Heart right ventricle (tissue), 16 donors: ENCODE measurements around the gene ZNF462. TPM values are rescaled to one million over a fixed set of nuclear protein-coding genes. Genes with fewer than 3 reads are reported as not detected.

ENCODE experiments used
- ATAC-seq, 8 donors: fragments of 200-7000 bp; cut with Tn5 transposase; one replicate each; pipeline ENCODE4 v1.9.1; 2020; ENCODE audit warnings: mild to moderate bottlenecking in 8 of 8, moderate library complexity in 8 of 8, moderate number of reproducible peaks in 1 of 8
- DNase-seq, 2 donors: peaks; one replicate each; pipeline ENCODE4 v3.0.0-alpha.2; 2020
- H3K27ac ChIP-seq, 10 donors: fragments of 200-600 bp; sonication (generic) in 2 of 10; one replicate each; pipeline versions ENCODE4 v1.5.0 to v1.8.0; 2020 to 2022; ENCODE audit warnings: mild to moderate bottlenecking in 3 of 10
- H3K27me3 ChIP-seq, 7 donors: fragments of 200-600 bp; one replicate each; pipeline ENCODE4 v1.8.0; 2021 to 2022; ENCODE audit warnings: mild to moderate bottlenecking in 2 of 7
- H3K36me3 ChIP-seq, 9 donors: fragments of 200-600 bp; sonication (generic) in 1 of 9; one replicate each; pipeline versions ENCODE4 v1.5.0 to v1.8.0; 2020 to 2022; ENCODE audit warnings: mild to moderate bottlenecking in 2 of 9
- H3K4me1 ChIP-seq, 9 donors: fragments of 200-600 bp; sonication (generic) in 1 of 9; one replicate each; pipeline versions ENCODE4 v1.5.0 to v1.8.0; 2020 to 2022; ENCODE audit warnings: mild to moderate bottlenecking in 4 of 9
- H3K4me3 ChIP-seq, 10 donors: fragments of 200-600 bp; sonication (generic) in 2 of 10; one replicate each; pipeline versions ENCODE4 v1.5.0 to v1.8.0; 2020 to 2022; ENCODE audit warnings: mild to moderate bottlenecking in 7 of 10, moderate library complexity in 2 of 10
- H3K9me3 ChIP-seq, 11 donors: fragments of 200-600 bp in 10 of 11; sonication (generic) in 2 of 11; one replicate each; pipeline versions ENCODE4 v1.5.0 to v1.8.0; 2013 to 2022; ENCODE audit warnings: mild to moderate bottlenecking in 2 of 11, control low read depth in 1 of 11, moderate library complexity in 1 of 11
- WGBS, 2 donors: extraction: QIAGEN DNeasy Blood & Tissue Kit; methylation state at CpG; one replicate each; pipeline ENCODE4 v1.1.7; 2013; ENCODE audit warnings: inconsistent platforms in 1 of 2; 5-methylcytosine and 5-hydroxymethylcytosine counted together
- intact Hi-C, 10 donors: fragments of 100-400 bp; cut with DNase I; formaldehyde crosslinking; loops; one replicate each; pipeline versions ENCODE4 v1.11.1 to v1.14.2; 2022
- polyA plus RNA-seq, 2 donors: library from polyadenylated mRNA; stranded (reverse); fragments of 200-250 nt; gene quantifications; one replicate each; pipeline ENCODE4 v1.2.3, GENCODE V29; 2013
- total RNA-seq, 10 donors: library from RNA; stranded (reverse); fragmentation: NEBNext Ultra II Directional in 3 of 10; extraction: Animal tissue kit (Norgen Biotek cat#: 25700) in 3 of 10; gene quantifications; one replicate each; pipeline versions ENCODE4 v1.2.1 to v1.2.4, GENCODE V29; 2021 to 2023
- TF ChIP-seq, protein P1 (sequence below), 9 donors: fragments of 200-600 bp; sonication (generic) in 2 of 9; IDR thresholded peaks; one replicate each; pipeline versions ENCODE4 v1.5.0 to v1.8.0; 2021 to 2022; ENCODE audit warnings: antibody characterized with exemption in 9 of 9, mild to moderate bottlenecking in 5 of 9, moderate library complexity in 1 of 9
- donor health status: Arrhythmogenic right ventricular cardiomyopathy.
- donor health status: ischemic (EF 13 %, LVEDD 7.1; RV severe dilation, severe dysfunction).
- donor health status: healthy with polysubstance abuse.
- donor health status: DM: no; HTN: yes; CAD: no.
- donor health status: DM: no; HTN: no; CAD: no.
- donor health status: ischemic (EF 25% LVEDD 6.9; RV normal size, moderate dysfunction).
- donor health status: ischemic (EF 25% LVEDD 5.7; RV mildly dilated, moderate dysfunction).
- donor health status: healthy.
- donor health status: DM: yes; HTN: yes; CAD: no.
- donor health status: Ischemic cardiomyopathy.
- donor health status: ischemic (EF 35%, LVEDD 5.7; RV mildly dilated, moderate dysfunction).
- donor health status: nonischemic (EF 11% LVEDD 7.7; RV severe dilation, severe dysfunction).
- donor health status: DM: yes; HTN: yes; CAD: no.
- donor health status: PGD.
- donor health status: ischemic (EF 29% LVEDD 5.4; RV normal size, mild dysfunction).
- donor health status: nonischemic (EF 23%, LVEDD 6.1; RV moderate dilation, normal function).

Gene ZNF462
- total and polyA plus RNA-seq, 12 donors = 1.9 to 47.7 (median 33.1) TPM

DNA sequence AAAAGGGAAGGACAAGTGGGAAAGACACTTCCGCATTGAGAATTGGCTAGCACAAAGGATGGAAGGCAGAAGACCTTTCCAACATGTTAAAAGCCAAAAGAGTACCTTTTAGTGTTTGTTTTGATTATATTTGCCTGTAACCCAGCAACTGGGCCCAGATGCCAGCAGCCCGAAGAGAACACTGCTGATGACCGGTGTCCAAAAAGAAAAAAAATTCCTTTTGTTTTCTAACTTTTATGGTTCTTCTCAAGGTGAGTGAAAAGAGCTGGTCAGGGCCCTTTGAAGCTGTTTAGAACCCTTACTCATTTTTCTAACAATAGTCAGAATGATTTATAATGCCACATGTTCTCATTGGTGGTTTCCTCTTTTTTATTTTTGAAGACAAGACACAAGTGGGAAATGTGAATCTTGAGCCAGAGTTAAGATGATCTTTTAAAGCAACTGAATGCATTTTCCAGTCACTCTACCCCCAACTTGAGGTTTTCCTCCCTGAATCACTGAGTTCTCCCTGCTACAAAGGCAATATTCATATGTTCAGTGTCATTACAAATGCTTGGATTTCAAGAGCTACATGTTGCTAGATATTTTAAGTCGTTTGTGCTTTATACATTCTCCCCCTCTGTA is 32.3 kb upstream of the ZNF462 start:
- Histone ChIP-seq H3K9me3 (peaks cover 0 to 10% (median 0%) of the 10 kb centered on the region in 11 donors), H3K4me1 (peaks cover 0 to 18% (median 15%) of the 10 kb centered on the region in 9 donors), H3K27me3 (no peaks in the 10 kb centered on the region), H3K4me3 (no peak overlapping the region), H3K27ac (peak overlapping the region in 7 of 10 donors; percentile 18 to 69 (median 43)), H3K36me3 (no peaks in the 10 kb centered on the region)
- DNase-seq (peak in 1 of 2 donors; percentile 9), ATAC-seq (peak; percentile 17 to 93 (median 62))
- TF ChIP-seq, protein P1, sequence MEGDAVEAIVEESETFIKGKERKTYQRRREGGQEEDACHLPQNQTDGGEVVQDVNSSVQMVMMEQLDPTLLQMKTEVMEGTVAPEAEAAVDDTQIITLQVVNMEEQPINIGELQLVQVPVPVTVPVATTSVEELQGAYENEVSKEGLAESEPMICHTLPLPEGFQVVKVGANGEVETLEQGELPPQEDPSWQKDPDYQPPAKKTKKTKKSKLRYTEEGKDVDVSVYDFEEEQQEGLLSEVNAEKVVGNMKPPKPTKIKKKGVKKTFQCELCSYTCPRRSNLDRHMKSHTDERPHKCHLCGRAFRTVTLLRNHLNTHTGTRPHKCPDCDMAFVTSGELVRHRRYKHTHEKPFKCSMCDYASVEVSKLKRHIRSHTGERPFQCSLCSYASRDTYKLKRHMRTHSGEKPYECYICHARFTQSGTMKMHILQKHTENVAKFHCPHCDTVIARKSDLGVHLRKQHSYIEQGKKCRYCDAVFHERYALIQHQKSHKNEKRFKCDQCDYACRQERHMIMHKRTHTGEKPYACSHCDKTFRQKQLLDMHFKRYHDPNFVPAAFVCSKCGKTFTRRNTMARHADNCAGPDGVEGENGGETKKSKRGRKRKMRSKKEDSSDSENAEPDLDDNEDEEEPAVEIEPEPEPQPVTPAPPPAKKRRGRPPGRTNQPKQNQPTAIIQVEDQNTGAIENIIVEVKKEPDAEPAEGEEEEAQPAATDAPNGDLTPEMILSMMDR (IDR thresholded peaks at IDR 0.05) = no peak
- intact Hi-C loops = no loop called here
- WGBS, 2 donors = 26 to 30% methylated on average over 4 of the region's 4 CpGs

DNA sequence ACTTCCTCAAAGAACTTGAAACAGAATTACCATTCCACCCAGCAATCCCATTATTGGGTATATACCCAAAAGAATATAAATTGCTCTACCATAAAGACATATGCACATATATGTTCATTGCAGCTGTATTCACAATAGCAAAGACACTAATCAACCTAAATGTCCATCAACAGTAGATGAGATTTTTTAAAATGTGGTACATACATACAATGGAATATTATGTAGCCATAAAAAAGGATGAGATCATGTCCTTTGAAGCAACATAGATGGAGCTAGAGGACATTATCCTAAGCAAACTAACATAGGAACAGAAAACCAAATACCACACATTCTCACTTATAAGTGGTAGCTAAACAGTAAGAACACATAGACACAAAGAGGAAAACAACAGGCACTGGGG is 28.1 kb upstream of the ZNF462 start:
- H3K9me3 ChIP-seq = peaks cover 0 to 10% (median 0%) of the 10 kb centered on the region in 11 donors
- no peaks in the 10 kb centered on the region for H3K27me3 ChIP-seq
- intact Hi-C loops = no loop called here
- ATAC-seq = no peak
- H3K4me3 ChIP-seq = no peak overlapping the region
- no peaks in the 10 kb centered on the region for H3K36me3 ChIP-seq
- DNase-seq = no peak
- H3K27ac ChIP-seq = no peak overlapping the region
- H3K4me1 ChIP-seq = peaks cover 0 to 12% (median 11%) of the 10 kb centered on the region in 9 donors
- TF ChIP-seq, protein P1 (IDR thresholded peaks at IDR 0.05) = no peak

DNA sequence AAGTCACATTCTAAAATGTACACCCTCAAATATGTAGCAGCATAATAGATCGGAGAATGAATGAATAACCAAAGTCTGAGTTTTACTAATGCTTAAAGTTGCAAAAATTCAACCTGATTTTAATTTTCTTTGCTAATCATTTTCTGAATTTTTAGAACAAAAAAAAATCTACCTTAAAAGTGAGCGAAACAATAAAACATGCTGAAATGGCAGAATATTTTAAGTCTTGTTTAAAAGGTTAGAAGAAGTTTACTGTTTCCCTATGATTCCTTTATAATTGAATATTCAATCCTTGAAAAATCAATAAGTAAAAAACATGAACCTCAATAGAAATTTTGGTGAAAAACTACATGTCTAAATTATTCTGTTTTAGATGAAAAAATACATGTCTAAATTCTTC is 27.1 kb upstream of the ZNF462 start:
- Histone ChIP-seq H3K27ac (no peak overlapping the region), H3K4me3 (no peak overlapping the region), H3K9me3 (peaks cover 0 to 10% (median 0%) of the 10 kb centered on the region in 11 donors), H3K27me3 (no peaks in the 10 kb centered on the region), H3K36me3 (no peaks in the 10 kb centered on the region), H3K4me1 (peaks cover 0 to 2% (median 1%) of the 10 kb centered on the region in 9 donors)
- WGBS, 2 donors = 97 to 99% methylated on average over 2 of the region's 2 CpGs
- no peak for DNase-seq
- intact Hi-C loops = no loop called here
- TF ChIP-seq, protein P1 (IDR thresholded peaks at IDR 0.05) = no peak
- no peak for ATAC-seq

DNA sequence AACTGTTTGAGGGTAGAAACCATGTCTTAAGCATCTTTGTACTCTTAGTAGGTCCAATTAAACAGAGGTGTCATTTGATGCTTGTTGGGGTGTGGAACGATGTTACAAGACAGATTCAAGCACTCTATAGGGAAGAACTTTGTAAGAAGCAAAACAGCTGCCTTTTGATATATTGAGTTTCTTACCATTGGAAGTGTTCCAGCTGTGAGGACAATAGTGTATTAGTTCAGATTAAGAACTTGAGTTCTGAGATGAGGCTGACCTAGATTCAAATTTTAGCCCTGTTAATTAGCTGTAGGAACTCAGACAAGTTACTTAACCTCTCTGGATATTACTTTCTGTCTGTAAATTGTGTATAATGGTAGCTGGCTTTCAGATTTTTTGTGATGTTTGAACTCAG is 19.6 kb upstream of the ZNF462 start:
- no peak for ATAC-seq
- intact Hi-C loops = no loop called here
- DNase-seq = no peak
- Histone ChIP-seq H3K36me3 (no peaks in the 10 kb centered on the region), H3K4me3 (no peak overlapping the region), H3K4me1 (no peaks in the 10 kb centered on the region), H3K27me3 (no peaks in the 10 kb centered on the region), H3K27ac (no peak overlapping the region), H3K9me3 (no peaks in the 10 kb centered on the region)
- TF ChIP-seq, protein P1 (IDR thresholded peaks at IDR 0.05) = no peak
- 24 to 32% methylated on average over 1 of the region's 1 CpG for WGBS, 2 donors
